GM21717 (cell line): ENCODE measurements around the gene PRR3.

Experiments used
- ATAC-seq: cut with Tn5 transposase; IDR thresholded peaks from one replicate; pipeline ENCODE4 v1.9.1; 2021; ENCODE audit warnings: mild to moderate bottlenecking, moderate library complexity; ENCODE audit not compliant: unreplicated experiment

Gene PRR3

DNA sequence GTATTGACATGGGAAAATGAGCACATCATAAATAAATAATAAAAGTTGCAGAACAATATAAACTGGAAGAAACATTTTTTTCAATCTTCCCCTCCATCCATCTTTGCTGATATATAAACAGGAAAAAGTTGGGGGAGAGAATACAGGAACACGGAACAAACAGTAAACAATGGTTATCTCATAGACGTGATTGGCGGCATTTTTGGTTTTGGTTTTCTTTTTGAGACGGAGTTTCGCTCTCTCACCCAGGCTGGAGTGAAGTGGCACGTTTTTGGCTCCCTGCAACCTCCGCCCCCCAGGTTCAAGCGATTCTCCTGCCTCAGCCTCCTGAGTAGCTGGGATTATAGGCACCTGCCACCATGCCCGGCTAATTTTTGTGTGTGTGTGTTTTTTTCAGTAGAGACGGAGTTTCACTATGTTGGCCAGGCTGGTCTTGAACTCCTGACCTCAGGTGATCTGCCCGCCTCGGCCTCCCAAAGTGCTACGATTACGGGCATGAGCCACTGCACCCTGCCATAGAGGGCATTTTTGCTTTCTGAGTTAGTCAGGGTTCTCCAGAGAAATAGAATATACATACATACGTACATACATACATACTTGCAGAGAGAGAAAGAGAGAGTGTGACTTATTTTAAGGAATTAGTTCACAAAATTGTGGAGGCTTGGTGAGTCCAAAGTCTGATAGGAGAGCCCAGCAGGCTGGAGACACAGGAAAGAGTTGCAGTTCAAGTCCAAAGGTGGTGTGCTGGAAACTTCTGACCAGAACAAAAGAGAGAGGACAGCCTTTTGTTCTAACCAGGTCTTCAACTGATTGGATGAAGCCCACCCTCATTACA is 23.4 kb upstream of the PRR3 start:
- ATAC-seq, result no peak

- no peak for ATAC-seq
Observed at GRCh38 chr6:30537931-30538330, 19.2 kb upstream of the PRR3 start.

- peak; percentile 54 for ATAC-seq
Observed at GRCh38 chr6:30541515-30542403, 15.3 kb upstream of the PRR3 start.

DNA sequence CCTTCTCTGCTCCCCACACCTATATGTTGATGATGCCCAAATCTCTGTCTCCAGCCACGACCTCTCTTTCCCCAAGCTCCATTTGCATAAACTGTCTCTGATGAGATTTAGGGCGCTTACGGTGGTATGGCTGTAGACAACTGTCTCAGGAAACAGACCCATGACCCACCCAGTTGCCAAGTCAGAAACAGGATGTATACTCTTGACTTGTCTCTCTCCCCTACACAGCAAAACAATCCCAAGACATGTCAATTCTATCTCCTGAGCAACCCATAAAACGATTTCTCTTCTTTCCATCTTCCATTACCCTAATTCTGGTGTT is 14.7 kb upstream of the PRR3 start:
- ATAC-seq, result no peak

DNA sequence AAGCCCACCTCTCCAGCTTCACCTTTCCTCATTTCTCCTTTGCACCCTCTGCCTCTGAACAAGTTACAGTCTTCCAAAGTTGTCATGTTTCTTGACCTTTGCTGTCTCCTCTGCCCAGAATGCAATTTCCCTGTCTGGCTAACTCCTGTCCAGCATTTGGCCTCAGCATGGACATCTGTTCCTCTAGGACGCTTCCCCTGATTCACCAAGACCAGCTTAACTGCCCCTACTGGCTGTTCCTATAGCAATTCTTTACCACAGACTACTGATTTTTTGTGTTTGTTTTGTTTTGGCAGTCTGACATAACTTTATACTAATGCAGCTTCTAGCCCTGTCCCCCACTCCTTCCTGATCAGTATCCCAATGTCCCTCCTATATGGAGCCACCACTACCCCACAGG is 14.2 kb upstream of the PRR3 start:
- no peak for ATAC-seq

DNA sequence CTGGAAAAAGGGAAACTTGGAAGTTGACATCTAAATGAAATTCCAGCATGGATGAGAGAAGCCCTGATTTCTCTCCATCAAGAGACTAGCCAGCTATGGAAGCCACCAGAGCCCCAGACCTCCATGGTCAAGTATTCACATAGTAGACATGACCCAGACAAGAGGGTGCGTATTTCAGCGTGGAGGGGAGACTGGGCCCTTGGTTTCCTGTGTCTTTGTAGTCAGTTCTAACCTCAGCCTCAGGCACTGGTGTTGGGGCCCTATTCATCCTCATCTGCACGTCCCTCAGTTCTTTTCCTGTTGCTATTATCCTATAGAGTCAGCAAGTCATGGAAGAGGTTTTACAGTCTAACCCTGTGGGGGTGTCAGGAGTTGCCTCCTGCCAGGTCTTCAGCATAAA is 13.3 kb upstream of the PRR3 start:
- no peak for ATAC-seq

DNA sequence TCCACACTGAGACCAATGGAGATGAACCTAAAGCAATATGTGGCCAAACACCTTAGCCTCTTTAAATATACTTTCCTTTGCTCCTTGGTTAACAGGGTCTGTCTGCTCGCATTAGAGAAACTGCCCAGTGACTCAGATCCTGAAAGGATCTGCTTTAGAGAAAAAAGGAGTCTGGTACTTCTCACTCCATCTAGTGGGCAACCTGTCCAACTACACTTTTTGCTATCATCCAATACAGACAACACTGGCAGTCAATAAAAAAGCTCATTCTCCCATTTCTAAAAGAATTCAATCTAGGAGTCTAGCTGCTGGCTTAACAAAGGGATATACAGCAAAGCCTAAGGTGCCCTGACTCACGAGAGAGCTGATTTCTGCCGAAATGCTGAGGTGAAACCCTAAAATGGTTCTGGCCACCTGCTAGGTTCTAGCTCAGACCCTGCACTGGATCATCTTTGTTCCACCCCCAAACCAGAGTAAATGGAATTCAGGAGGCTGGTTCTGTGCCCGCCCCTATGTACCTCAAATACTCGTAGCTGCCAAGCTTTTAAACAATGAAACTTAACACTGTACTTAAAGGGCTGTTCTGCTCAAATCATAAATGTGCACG is 12.3 kb upstream of the PRR3 start:
- no peak for ATAC-seq

DNA sequence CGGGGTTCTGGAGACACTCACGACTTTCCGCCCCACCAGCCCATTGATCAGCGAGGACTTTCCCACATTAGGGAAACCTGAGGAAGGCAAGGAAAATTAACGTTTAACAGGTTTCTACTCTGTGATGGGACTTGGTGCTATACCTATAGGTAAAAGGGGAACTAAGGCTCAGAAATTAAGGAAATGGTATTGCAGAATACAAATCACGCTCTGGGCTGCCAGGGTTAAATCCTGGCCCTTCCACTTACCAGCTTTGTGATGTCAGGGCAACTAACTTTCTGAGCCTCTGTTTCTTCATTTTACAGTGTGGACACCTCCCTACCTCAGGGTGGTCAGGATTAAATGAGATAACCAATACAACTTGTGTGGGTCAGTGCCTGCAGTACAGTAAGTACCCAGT is 9.6 kb upstream of the PRR3 start:
- ATAC-seq, result no peak

DNA sequence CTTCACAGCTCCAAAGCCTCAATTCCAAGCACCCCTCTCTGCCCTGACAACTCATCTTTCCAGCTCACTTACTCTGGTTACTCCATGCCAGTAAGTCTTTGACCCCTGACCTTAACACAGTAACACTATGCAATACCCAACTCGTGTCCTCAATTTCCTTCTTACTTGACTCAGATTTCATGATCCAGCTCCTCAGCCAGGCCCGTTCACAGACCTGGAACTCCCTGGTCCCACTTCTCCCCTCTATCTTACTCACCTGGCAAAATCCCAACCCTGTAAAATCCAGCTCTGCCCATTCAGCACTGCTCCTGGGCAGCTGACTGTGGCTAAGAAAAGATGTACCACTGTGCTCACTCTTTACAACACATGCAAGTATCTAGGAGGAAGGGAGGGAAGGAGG is 8.7 kb upstream of the PRR3 start:
- ATAC-seq, result no peak

DNA sequence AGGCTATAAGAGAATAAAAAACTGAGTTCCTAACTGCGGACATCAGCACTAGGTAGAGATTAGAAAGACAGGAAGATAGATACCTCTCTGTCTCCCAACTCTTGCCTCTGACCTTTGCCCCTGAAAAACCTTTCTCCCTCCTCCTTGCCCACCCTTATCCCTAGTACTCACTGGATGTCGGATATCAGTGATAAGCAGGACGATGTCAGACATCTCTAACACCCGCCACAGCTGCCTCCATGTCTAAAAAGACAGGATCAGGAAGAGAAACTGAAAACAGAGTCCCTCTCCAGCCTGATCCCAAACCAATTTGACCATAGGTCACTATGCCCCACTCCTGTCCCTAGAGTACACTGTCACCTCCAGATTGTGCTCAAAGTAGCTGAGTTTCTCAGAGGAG is 2.7 kb upstream of the PRR3 start:
- no peak for ATAC-seq

DNA sequence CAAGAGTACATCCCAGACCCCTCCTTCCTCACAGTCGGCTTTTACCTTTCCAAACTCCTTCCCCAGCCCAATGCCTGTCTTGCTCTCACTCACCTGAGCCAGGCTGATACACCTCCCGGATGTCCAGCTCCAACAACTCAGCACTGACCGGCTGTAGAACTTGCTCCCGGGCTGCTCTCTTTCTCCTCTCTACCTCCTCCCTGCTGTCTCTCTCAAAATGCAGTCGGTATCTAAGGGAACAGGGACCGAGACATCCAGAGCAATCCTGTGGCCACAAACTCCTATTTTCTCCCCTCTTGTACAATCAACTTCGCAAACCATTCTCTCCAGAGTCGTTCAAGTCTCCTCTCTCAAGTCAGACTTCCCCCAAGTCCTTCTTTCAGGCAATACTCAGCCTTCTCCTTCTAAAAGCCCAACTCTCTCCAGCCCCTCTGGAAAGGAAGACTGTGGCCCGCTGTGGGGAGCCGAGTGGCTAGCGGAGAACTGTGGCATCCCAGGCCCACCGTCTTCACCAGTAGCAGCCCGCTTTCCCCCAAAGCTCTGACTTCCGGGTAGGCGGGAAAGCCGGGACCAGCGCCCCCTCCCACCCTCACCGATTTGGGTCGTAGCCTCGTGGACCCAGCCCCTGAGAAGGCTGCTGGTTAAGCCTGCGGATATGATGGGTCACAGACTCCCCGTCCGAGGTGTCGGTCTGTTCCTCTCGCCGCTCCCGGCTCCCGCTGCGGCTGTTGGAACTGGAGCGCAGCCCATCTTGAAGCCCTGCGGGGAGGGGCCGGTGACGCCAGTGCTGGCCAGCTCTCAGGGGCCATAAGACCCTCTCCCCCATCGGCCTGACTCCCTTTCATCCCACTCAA is 1.9 kb upstream of the PRR3 start:
- ATAC-seq, result no peak

DNA sequence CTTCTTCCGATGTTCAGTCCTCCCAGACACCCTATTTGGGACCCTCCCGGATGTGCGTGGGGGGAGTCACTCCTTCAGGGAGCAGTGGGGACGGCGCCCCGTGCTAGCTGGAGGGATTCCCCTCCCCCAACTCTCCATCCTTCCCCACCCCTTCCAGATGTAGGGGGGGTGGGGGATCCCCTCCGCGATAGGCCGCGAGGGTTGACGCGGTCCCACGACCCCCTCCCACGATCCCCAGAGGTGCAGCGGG is 1.4 kb upstream of the PRR3 start:
- peak; percentile 5 for ATAC-seq

- ATAC-seq, result peak; percentile 70
Observed at GRCh38 chr6:30556066-30556905, 809 bp upstream of the PRR3 start, which contains the start of gene GNL1. GNL1 (minus strand) TSS chr6:30556489; CDS start chr6:30556203, 286 bp downstream.

DNA sequence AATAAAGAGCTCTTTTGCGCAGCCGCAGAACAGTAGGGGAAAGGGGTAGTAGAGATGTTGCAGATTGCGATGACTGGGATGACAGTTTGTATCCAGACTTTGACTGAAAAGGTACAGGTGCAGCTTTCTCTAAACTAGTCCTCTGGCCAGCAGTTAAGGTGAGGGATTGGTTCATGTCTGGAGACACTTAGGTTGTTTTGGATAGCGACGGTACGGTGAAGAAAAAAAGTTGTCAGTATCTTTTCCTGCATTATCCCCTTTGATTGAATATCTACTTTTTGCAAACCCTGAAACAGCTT is 537 bp downstream of the PRR3 start:
- ATAC-seq, result no peak

- ATAC-seq, result no peak
Observed at GRCh38 chr6:30560930-30561329, 3.8 kb downstream of the PRR3 start.

- ATAC-seq, result no peak
Observed at GRCh38 chr6:30562470-30563425, 5.7 kb downstream of the PRR3 start.

- no peak for ATAC-seq
Observed at GRCh38 chr6:30564114-30564513, 7.0 kb downstream of the PRR3 start.

GRCh38 chr6:30565772-30566171 is 8.7 kb downstream of the PRR3 start:
- ATAC-seq, result no peak

DNA sequence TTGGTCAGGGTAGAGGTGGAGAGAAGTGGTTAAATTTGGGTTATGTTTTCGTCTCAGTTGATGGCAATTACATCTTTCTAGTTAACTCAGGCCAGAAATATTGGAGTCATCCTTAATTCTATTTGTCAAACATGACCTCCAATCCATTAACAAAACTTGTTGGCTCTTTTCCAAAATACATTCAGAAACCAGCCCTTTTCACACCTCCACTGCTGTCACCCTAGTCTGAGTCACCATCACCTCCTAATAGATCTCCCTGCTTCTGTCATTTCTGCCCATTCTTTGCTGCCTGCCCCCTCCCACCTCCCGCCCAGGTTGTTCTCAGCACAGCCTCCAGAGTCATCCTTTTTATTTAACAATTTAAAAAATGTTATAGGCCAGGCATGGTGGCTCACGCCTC is 11.2 kb downstream of the PRR3 start:
- ATAC-seq, result no peak
